HEK293T (cell line): ENCODE results near the gene GRIN3B.

Experiments used
- CTCF ChIA-PET: fragments of 350-600 bp; formaldehyde crosslinking; extraction: SDS; loops from one replicate; lab custom pipeline; 2021; ENCODE audit warnings: antibody characterized with exemption, inconsistent platforms; lab: Yijun Ruan, JAX
- POLR2A ChIA-PET: fragments of 350-600 bp; formaldehyde crosslinking; extraction: SDS; loops from one replicate; lab custom pipeline; 2020; ENCODE audit warnings: antibody characterized with exemption, inconsistent platforms; lab: Yijun Ruan, JAX
- DNase-seq: peaks from one replicate; pipeline ENCODE4 v3.0.0; 2012; ENCODE audit warnings: mixed read lengths; ENCODE audit errors: extremely low spot score
- ARNT ChIP-seq: fragments of 450-650 bp; IDR thresholded peaks from 2 replicates; pipeline ENCODE4 v1.6.1; 2017; ENCODE audit warnings: mild to moderate bottlenecking
- BHLHE40 ChIP-seq: fragments of 450-650 bp; IDR thresholded peaks from 2 replicates; pipeline ENCODE4 v1.6.1; 2016; ENCODE audit warnings: mild to moderate bottlenecking, moderate library complexity, borderline replicate concordance
- CTBP1 ChIP-seq: fragments of 450-650 bp; IDR thresholded peaks from 2 replicates; pipeline ENCODE4 v1.6.1; 2016; ENCODE audit warnings: borderline replicate concordance
- ELF4 ChIP-seq: fragments of 450-650 bp; IDR thresholded peaks from 2 replicates; pipeline ENCODE4 v1.6.1; 2017; ENCODE audit warnings: antibody characterized with exemption
- FOXA1 ChIP-seq: fragments of 450-650 bp; IDR thresholded peaks from 2 replicates; pipeline ENCODE4 v1.6.1; 2016; ENCODE audit warnings: mild to moderate bottlenecking
- FOXK2 ChIP-seq: fragments of 450-650 bp; IDR thresholded peaks from 2 replicates; pipeline ENCODE4 v1.6.1; 2016; ENCODE audit warnings: mild to moderate bottlenecking
- FOXM1 ChIP-seq: fragments of 450-650 bp; IDR thresholded peaks from 2 replicates; pipeline ENCODE4 v1.6.1; 2017; ENCODE audit warnings: mild to moderate bottlenecking, borderline replicate concordance
- HDGF ChIP-seq: fragments of 450-650 bp; IDR thresholded peaks from 2 replicates; pipeline ENCODE4 v1.6.1; 2017; ENCODE audit warnings: antibody characterized with exemption, borderline replicate concordance
- L3MBTL2 ChIP-seq: fragments of 450-650 bp; conservative IDR thresholded peaks from 2 replicates; pipeline ENCODE4 v1.6.1; 2016; ENCODE audit warnings: mild to moderate bottlenecking
- LEF1 ChIP-seq: fragments of 450-650 bp; IDR thresholded peaks from 2 replicates; pipeline ENCODE4 v1.6.1; 2017; ENCODE audit warnings: mild to moderate bottlenecking, borderline replicate concordance
- NFRKB ChIP-seq: fragments of 450-650 bp; IDR thresholded peaks from 2 replicates; pipeline ENCODE4 v1.6.1; 2016; ENCODE audit warnings: mild to moderate bottlenecking, moderate library complexity
- PKNOX1 ChIP-seq: fragments of 450-650 bp; IDR thresholded peaks from 2 replicates; pipeline ENCODE4 v1.6.1; 2016
- SP1 ChIP-seq: fragments of 450-650 bp; IDR thresholded peaks from 2 replicates; pipeline ENCODE4 v1.6.1; 2017
- SUZ12 ChIP-seq: fragments of 450-650 bp; IDR thresholded peaks from 2 replicates; pipeline ENCODE4 v1.6.1; 2016; ENCODE audit warnings: mild to moderate bottlenecking
- TARDBP ChIP-seq: fragments of 450-650 bp; IDR thresholded peaks from 2 replicates; pipeline ENCODE4 v1.6.1; 2016
- ZNF384 ChIP-seq: fragments of 450-650 bp; IDR thresholded peaks from 2 replicates; pipeline ENCODE4 v1.6.1; 2016

Gene GRIN3B

GRCh38 chr19:1010586-1011510 lies 10.6 kb downstream of the GRIN3B start:
- TF ChIP-seq NFRKB (no peak), SUZ12 (no peak), ELF4 (no peak), L3MBTL2 (no peak), FOXM1 (no peak), ARNT (no peak), BHLHE40 (no peak), FOXA1 (no peak), CTBP1 (no peak), SP1 (no peak), TARDBP (no peak)
- no peak for DNase-seq
- ChIA-PET CTCF (no interaction called here), POLR2A (no interaction called here)

- CTCF ChIA-PET, result no interaction called here
- DNase-seq, result no peak
- TF ChIP-seq ARNT, result no peak
- TF ChIP-seq ZNF384, result no peak
- no peak for TF ChIP-seq NFRKB
- no peak for TF ChIP-seq TARDBP
- TF ChIP-seq SP1, result no peak
- no peak for TF ChIP-seq FOXM1
- TF ChIP-seq BHLHE40, result no peak
- no peak for TF ChIP-seq ELF4
- TF ChIP-seq LEF1, result no peak
- no peak for TF ChIP-seq PKNOX1
- TF ChIP-seq HDGF, result no peak
- POLR2A ChIA-PET, result no interaction called here
Observed at GRCh38 chr19:1011831-1012333, 11.7 kb downstream of the GRIN3B start.

GRCh38 chr19:1012334-1012733 lies 12.1 kb downstream of the GRIN3B start:
- ChIA-PET POLR2A (no interaction called here), CTCF (no interaction called here)

GRCh38 chr19:1013218-1013617 lies 13.0 kb downstream of the GRIN3B start:
- POLR2A ChIA-PET, result no interaction called here
- TF ChIP-seq SP1, result no peak
- TF ChIP-seq NFRKB, result no peak
- no peak for TF ChIP-seq PKNOX1
- no peak for TF ChIP-seq FOXM1
- no peak for TF ChIP-seq TARDBP
- no peak for TF ChIP-seq FOXK2
- no peak for TF ChIP-seq ARNT
- no peak for TF ChIP-seq ZNF384
- TF ChIP-seq BHLHE40, result no peak
- TF ChIP-seq CTBP1, result no peak
- no peak for TF ChIP-seq LEF1
- TF ChIP-seq L3MBTL2, result no peak
- TF ChIP-seq FOXA1, result no peak
- TF ChIP-seq HDGF, result no peak
- DNase-seq, result no peak
- CTCF ChIA-PET, result no interaction called here

More at GRCh38 chr19:1012334-1012733, 12.1 kb downstream of the GRIN3B start:
- TF ChIP-seq SP1 (no peak), TARDBP (no peak), BHLHE40 (no peak), ARNT (no peak), ZNF384 (no peak), CTBP1 (no peak), PKNOX1 (no peak), FOXK2 (no peak), HDGF (no peak), FOXM1 (no peak), NFRKB (no peak), LEF1 (no peak), FOXA1 (no peak), ELF4 (no peak)
- no peak for DNase-seq

- POLR2A ChIA-PET, result interaction anchor here (1.2 kb wide), 1 partner anchor 30 kb away, joined by 5 read pairs; no protein-coding TSS in a partner anchor
Observed at GRCh38 chr19:1014161-1015060, 14.2 kb downstream of the GRIN3B start.

More at GRCh38 chr19:1014161-1015060, 14.2 kb downstream of the GRIN3B start:
- no peak for TF ChIP-seq CTBP1
- TF ChIP-seq ZNF384, result no peak
- TF ChIP-seq FOXA1, result no peak
- no peak for TF ChIP-seq SUZ12
- no peak for TF ChIP-seq PKNOX1
- no peak for TF ChIP-seq ELF4
- no peak for TF ChIP-seq HDGF
- CTCF ChIA-PET, result no interaction called here
- no peak for DNase-seq
